GM12892 (cell line): ENCODE results near the gene CKAP4.

Experiments
- POLR2A ChIP-seq: IDR thresholded peaks from 2 replicates; pipeline ENCODE4 v1.6.1; 2011; ENCODE audit warnings: low read depth, low read length, control low read depth
- POLR2AphosphoS5 ChIP-seq: IDR thresholded peaks from 2 replicates; pipeline ENCODE4 v1.6.1; 2011; ENCODE audit warnings: low read depth, low read length, control low read depth
- TAF1 ChIP-seq: IDR thresholded peaks from 2 replicates; pipeline ENCODE4 v1.6.1; 2011; ENCODE audit warnings: low read depth, mild to moderate bottlenecking, control low read depth, low read length, borderline replicate concordance

GRCh38 chr12:106193394-106194215, 54.2 kb downstream of the CKAP4 start:
- TF ChIP-seq POLR2AphosphoS5 (no peak), TAF1 (no peak), POLR2A (no peak)
